Tibial nerve (tissue), 4 donors: ENCODE results near the gene SPINK1.
"Not testable (repeated sequence)": the region's sequence is repeated elsewhere in the genome, so short reads cannot be mapped to it uniquely, and the experiment has no call there.

Experiments used
- EP300 ChIP-seq, 2 donors: sonication (generic); formaldehyde crosslinking; IDR thresholded peaks; one replicate each; pipeline ENCODE4 v1.6.1; 2017; ENCODE audit warnings: antibody characterized with exemption in 2 of 2, mild to moderate bottlenecking in 1 of 2
- TF ChIP-seq, protein P1 (sequence below), 5 experiments: fragments of 200-600 bp in 3 of 5; fragments of 450-650 bp in 2 of 5; sonication (generic) in 3 of 5; IDR thresholded peaks; one replicate each; pipeline ENCODE4 v1.5.1; 2016 to 2019; ENCODE audit warnings: antibody characterized with exemption in 5 of 5, mild to moderate bottlenecking in 3 of 5, moderate library complexity in 2 of 5

DNA sequence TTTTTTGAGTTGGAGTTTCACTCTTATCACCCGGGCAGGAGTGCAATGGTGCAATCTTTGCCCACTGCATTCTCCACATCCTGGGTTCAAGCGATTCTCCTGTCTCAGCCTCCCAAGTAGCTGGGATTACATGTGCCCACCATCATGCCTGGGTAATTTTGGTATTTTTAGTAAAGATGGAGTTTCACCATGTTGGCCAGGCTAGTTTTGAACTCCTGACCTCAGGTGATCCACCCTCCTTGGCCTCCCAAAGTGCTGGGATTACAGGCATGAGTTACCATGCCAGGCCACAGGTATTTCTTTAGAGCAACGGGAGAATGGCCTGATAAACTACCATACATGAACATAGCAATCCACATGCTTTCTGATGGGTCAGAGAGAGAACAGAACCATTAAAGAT, 9.2 kb downstream of the SPINK1 start:
- TF ChIP-seq, protein P1, sequence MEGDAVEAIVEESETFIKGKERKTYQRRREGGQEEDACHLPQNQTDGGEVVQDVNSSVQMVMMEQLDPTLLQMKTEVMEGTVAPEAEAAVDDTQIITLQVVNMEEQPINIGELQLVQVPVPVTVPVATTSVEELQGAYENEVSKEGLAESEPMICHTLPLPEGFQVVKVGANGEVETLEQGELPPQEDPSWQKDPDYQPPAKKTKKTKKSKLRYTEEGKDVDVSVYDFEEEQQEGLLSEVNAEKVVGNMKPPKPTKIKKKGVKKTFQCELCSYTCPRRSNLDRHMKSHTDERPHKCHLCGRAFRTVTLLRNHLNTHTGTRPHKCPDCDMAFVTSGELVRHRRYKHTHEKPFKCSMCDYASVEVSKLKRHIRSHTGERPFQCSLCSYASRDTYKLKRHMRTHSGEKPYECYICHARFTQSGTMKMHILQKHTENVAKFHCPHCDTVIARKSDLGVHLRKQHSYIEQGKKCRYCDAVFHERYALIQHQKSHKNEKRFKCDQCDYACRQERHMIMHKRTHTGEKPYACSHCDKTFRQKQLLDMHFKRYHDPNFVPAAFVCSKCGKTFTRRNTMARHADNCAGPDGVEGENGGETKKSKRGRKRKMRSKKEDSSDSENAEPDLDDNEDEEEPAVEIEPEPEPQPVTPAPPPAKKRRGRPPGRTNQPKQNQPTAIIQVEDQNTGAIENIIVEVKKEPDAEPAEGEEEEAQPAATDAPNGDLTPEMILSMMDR (IDR thresholded peaks at IDR 0.05) = not testable (repeated sequence)
- TF ChIP-seq EP300 (IDR thresholded peaks at IDR 0.05) = not testable (repeated sequence)
